ENCODE results near the gene KCTD13.
A peak's percentile ranks its signal among the peaks of the same experiment; 100 is the strongest.
"Not testable (repeated sequence)": the region's sequence is repeated elsewhere in the genome, so short reads cannot be mapped to it uniquely, and the experiment has no call there.

The KCTD13 gene

DNA sequence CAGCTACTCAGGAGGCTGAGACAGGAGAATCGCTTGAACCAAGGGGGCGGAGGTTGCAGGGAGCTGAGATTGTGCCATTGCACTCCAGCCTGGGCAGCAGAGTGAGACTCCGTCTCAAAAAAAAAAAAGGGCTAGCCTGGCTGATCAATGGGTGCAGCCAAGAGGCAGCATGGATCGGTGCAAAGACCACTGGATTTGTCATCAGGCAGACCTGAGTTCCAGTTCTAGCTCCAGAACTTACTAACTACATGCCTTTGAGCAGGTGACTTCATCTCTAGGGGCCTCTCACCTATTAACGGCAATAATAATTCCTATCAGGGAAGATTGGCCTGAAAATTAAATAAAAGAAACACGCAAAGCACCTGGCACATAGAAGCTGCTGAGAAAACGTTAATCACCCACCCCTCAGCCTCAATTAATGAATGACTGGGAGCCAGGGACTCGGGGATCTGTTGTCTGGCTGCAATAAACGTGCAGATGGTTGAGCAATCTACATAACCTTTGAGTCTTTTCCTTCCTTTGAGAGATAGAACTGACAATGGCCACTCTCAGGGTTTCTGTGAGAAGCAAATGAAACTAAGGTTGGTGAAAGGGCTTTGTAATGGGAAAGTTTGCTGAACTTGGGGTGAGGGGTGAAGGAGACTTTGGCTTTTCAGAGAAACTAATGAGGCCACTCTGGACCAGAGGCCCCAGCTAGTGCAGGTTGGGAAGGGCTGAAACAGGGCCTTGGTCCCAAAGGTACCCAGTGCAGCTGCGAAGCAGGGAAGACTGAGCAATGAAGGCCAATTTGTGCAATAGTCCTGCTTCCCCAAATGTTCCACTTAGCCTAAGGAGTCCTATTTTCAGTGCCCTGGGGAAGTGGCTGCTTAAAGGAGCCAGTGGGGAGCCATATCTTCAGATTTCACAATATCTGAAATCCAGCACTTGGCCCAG is 34.2 kb downstream of the KCTD13 start:
- TF ChIP-seq, protein P1, sequence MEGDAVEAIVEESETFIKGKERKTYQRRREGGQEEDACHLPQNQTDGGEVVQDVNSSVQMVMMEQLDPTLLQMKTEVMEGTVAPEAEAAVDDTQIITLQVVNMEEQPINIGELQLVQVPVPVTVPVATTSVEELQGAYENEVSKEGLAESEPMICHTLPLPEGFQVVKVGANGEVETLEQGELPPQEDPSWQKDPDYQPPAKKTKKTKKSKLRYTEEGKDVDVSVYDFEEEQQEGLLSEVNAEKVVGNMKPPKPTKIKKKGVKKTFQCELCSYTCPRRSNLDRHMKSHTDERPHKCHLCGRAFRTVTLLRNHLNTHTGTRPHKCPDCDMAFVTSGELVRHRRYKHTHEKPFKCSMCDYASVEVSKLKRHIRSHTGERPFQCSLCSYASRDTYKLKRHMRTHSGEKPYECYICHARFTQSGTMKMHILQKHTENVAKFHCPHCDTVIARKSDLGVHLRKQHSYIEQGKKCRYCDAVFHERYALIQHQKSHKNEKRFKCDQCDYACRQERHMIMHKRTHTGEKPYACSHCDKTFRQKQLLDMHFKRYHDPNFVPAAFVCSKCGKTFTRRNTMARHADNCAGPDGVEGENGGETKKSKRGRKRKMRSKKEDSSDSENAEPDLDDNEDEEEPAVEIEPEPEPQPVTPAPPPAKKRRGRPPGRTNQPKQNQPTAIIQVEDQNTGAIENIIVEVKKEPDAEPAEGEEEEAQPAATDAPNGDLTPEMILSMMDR (IDR thresholded peaks at IDR 0.05; ENCODE audit: low read depth, low read length) = no peak
- H3K4me3 ChIP-seq (ENCODE audit: low read depth, low read length) = no peak overlapping the region

DNA sequence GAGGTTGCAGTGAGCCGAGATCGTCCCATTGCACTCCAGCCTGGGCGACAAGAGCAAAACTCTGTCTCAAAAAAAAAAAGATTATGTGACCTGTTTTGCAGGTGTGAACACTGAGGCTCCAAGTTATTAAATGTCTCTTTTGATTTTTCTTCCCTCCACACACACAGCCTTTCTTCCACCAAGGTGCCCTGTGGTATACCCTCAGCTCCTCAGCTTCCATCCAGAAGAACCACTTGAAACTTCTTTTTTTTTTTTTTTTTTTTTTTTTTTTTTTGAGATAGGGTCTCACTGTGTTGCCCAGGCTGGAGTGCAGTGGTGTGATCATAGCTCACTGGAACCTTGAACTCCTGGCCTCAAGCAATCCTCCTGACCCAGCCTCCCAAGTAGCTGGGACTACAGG is 36.7 kb downstream of the KCTD13 start:
- H3K4me3 ChIP-seq (ENCODE audit: low read depth, low read length) = not testable (repeated sequence)

DNA sequence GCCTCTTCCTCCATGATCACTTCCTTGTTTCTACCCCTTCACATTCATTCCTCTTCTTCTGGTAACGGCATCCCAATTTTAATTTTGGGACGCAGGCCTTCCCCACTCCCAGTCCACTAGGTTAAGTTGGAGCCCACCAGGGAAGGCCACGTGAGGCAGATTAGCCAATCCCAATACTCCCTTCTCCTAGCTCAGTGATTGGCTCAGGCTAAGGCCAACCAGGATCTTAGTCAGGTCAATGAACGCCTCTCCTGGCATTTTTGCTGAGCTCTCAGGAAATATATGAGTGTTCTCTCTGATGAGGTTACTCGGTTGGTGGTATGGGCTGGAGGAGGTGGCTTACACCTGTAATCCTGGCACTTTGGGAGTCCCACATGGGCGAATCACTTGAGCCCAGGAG is 42.0 kb downstream of the KCTD13 start:
- TF ChIP-seq, protein P1 (IDR thresholded peaks at IDR 0.05; ENCODE audit: low read depth, low read length) = no peak
- no peak overlapping the region for H3K4me3 ChIP-seq (ENCODE audit: low read depth, low read length)

DNA sequence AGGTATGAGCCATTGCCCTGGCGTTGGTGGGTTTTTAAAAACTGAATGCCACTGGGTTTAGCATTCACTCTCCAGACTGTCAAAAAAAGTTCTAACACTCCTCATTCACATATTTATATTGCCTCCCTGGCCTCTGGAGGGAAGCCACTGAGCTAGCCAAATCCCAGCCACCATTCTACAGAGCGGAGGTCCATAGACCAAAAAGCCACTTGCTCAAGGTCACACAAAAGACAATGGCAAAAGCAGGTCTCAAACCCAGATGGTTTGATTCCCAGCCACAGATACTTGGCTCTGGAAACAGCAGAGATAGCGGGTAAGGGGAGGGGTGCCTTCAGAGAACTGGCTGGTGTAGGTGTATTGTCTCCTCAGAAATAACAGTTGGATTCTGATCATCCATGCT is 45.0 kb downstream of the KCTD13 start:
- TF ChIP-seq, protein P1 (IDR thresholded peaks at IDR 0.05; ENCODE audit: low read depth, low read length) = no peak
- no peak overlapping the region for H3K4me3 ChIP-seq (ENCODE audit: low read depth, low read length)

DNA sequence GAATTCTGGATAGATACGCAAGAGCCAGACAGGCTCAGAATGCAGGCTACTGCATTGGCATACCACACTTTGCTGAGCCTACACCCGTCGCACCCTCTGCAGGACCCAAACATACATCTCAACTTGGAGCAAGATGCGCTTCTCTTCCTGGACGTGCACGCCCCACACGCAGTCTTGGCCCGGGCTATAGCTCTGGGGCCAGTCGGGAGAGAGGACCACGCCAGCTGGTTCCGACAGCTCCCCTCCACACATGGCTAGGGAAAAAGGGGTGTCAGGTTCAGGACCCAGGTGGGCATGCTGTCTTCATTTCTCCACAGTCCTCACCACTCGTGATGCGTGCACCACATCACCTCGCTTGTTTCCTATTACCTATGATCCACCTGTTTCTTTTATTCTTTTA is 47.9 kb downstream of the KCTD13 start:
- no peak overlapping the region for H3K4me3 ChIP-seq (ENCODE audit: low read depth, low read length)
- TF ChIP-seq, protein P1 (IDR thresholded peaks at IDR 0.05; ENCODE audit: low read depth, low read length) = no peak

DNA sequence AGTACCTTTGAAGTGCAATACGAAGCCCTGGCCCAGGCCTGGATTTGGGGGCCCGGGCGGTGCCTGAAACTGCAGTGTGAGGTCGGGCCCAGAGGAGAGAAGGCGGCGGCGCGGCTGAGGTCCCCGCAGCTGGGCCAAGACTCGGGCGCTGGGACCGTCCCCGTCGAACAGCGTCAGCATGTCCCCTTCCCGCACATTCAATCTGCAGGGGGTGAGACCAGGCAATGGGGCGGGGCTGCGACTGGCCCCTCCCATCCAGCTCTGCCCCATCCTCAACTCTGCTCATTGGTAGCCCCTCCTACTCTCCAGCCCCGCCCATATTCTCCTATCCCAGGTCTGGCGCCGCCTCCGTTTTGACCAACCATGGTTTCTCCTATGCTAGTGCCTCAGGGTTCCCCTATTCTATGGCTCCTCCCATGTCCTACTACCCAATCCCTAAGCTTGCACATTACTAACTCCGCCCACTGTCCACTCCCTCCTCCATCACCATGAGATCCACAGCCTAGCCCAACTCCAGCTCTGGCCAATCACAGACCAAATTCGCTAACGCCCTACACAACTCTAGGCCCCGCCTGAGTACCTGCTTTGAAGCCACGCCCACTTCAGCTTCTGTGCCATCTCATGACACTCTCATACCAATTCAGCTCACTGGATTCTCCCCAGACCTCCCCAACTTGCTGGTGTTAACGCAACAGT is 48.6 kb downstream of the KCTD13 start:
- TF ChIP-seq, protein P1 (IDR thresholded peaks at IDR 0.05; ENCODE audit: low read depth, low read length) = no peak
- no peak overlapping the region for H3K4me3 ChIP-seq (ENCODE audit: low read depth, low read length)

DNA sequence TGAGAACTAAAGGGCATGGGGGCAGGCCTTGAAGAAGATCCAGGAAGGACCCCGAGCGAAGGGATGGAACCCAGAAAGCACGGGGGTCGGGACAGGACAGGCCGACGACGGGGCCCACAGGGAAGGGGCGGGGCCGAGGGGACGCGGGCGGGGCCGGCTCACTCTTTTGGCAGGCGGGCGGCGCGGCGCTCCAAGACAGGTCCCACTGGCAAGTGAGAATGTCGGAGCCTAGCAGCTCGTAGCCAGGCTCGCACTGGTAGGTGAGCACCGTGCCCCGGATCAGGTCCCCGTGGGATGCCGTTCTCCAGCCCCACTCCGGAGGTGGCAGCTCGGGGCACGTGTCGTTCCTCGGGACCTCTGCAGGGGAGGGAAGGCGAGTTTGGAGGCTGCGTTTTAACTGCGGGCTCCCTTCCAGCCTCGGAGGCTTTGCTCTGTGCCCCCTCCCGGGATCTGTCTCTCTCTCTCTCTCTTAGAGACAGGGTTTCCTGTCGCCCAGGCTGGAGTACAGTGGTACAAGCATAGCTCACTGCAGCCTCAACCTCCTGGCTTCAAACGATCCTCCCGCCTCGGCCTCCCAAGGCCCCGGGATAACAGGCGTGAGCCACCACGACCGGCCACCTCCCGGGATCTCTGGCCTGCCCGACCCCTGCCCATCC is 49.3 kb downstream of the KCTD13 start:
- TF ChIP-seq, protein P1 (IDR thresholded peaks at IDR 0.05; ENCODE audit: low read depth, low read length) = no peak
- peak overlapping the region; percentile 20; the same call in 1 of the 2 replicates for H3K4me3 ChIP-seq (ENCODE audit: low read depth, low read length)

All from WI38 (cell line).